Activated CD4-positive, alpha-beta T cell treated with anti-CD3 and anti-CD28 coated beads for 36 hours (primary cell): ENCODE data around the gene ZER1. TPM values are rescaled to one million over a fixed set of nuclear protein-coding genes. Genes with fewer than 3 reads are reported as not detected.
"Not testable (repeated sequence)": the region's sequence is repeated elsewhere in the genome, so short reads cannot be mapped to it uniquely, and the experiment has no call there.

Source experiments
- ATAC-seq: fragments of 200-7000 bp; cut with Tn5 transposase; one replicate; pipeline ENCODE4 v1.10.0; 2021; ENCODE audit warnings: mild to moderate bottlenecking, moderate library complexity
- CTCF ChIA-PET: fragments of 350-600 bp; sonication (Branson Sonifier 250); formaldehyde crosslinking; loops from one replicate; lab custom pipeline; 2021; ENCODE audit warnings: antibody characterized with exemption; lab: Charles Lee
- POLR2A ChIA-PET: fragments of 350-600 bp; sonication (Branson Sonifier 250); formaldehyde crosslinking; loops from one replicate; lab custom pipeline; 2021; ENCODE audit warnings: antibody characterized with exemption, inconsistent platforms; lab: Charles Lee
- DNase-seq: peaks from one replicate; pipeline ENCODE4 v3.0.0-alpha.2; 2020
- H3K27ac Mint-ChIP-seq: one replicate; pipeline ENCODE4 v1.8.0; 2021; ENCODE audit warnings: mixed read lengths
- H3K27me3 Mint-ChIP-seq: one replicate; pipeline ENCODE4 v1.8.0; 2021; ENCODE audit warnings: mixed read lengths
- H3K36me3 Mint-ChIP-seq: one replicate; pipeline ENCODE4 v1.8.0; 2021; ENCODE audit warnings: low read depth, mixed read lengths
- H3K4me1 Mint-ChIP-seq: one replicate; pipeline ENCODE4 v1.8.0; 2021; ENCODE audit warnings: mixed read lengths
- H3K4me3 Mint-ChIP-seq: one replicate; pipeline ENCODE4 v1.8.0; 2021; ENCODE audit warnings: mild to moderate bottlenecking, moderate library complexity, mixed read lengths
- H3K9me3 Mint-ChIP-seq: one replicate; pipeline ENCODE4 v1.8.0; 2021; ENCODE audit warnings: low read depth, mixed read lengths
- intact Hi-C, 2 experiments: fragments of 100-400 bp; cut with DNase I in 1 of 2; cut with micrococcal nuclease in 1 of 2; formaldehyde crosslinking; loops; one replicate each; pipeline versions ENCODE4 v1.14.2 to v1.15.1; 2022 to 2024; cut with DNase I, micrococcal nuclease
- total RNA-seq, 2 experiments: library from RNA; stranded (reverse); gene quantifications; one replicate each; pipeline ENCODE4 v1.2.3, GENCODE V29; 2021

Gene ZER1
- total RNA-seq, 2 experiments from 2014 or later = 17.1 to 19.3 TPM

- peaks cover 9% of the 10 kb centered on the region for H3K36me3 Mint-ChIP-seq
- no peak overlapping the region for H3K27ac Mint-ChIP-seq
- no peak overlapping the region for H3K4me3 Mint-ChIP-seq
- H3K9me3 Mint-ChIP-seq = no peaks in the 10 kb centered on the region
- no peak for ATAC-seq
- intact Hi-C loops = no loop called here
- POLR2A ChIA-PET = no interaction called here
- CTCF ChIA-PET = no interaction called here
- H3K4me1 Mint-ChIP-seq = no peaks in the 10 kb centered on the region
- no peaks in the 10 kb centered on the region for H3K27me3 Mint-ChIP-seq
- no peak for DNase-seq
Observed at GRCh38 chr9:128808543-128808942, 36.8 kb upstream of the ZER1 start.

- ATAC-seq = no peak
- ChIA-PET POLR2A (no interaction called here), CTCF (interaction anchor here (0.7 kb wide), 1 partner anchor 130 kb away, joined by 3 read pairs; no protein-coding TSS in a partner anchor)
- Mint-ChIP-seq H3K36me3 (peaks cover 13% of the 10 kb centered on the region), H3K27me3 (no peaks in the 10 kb centered on the region), H3K9me3 (no peaks in the 10 kb centered on the region), H3K4me3 (no peak overlapping the region), H3K4me1 (no peaks in the 10 kb centered on the region), H3K27ac (no peak overlapping the region)
- DNase-seq = no peak
- intact Hi-C loops = no loop called here
Observed at GRCh38 chr9:128807827-128808226, 36.1 kb upstream of the ZER1 start.

GRCh38 chr9:128805661-128806060 is 33.9 kb upstream of the ZER1 start:
- ChIA-PET POLR2A (no interaction called here), CTCF (interaction anchor here (0.8 kb wide), 1 partner anchor 282 kb away, joined by 4 read pairs; no protein-coding TSS in a partner anchor)
- Mint-ChIP-seq H3K4me3 (no peak overlapping the region), H3K27me3 (no peaks in the 10 kb centered on the region), H3K4me1 (no peaks in the 10 kb centered on the region), H3K27ac (no peak overlapping the region), H3K36me3 (peaks cover 17% of the 10 kb centered on the region), H3K9me3 (no peaks in the 10 kb centered on the region)
- intact Hi-C loops = no loop called here
- no peak for ATAC-seq
- no peak for DNase-seq

- H3K27ac Mint-ChIP-seq = no peak overlapping the region
Observed at GRCh38 chr9:128802482-128802881, 30.8 kb upstream of the ZER1 start.

GRCh38 chr9:128800061-128800460 is 28.3 kb upstream of the ZER1 start:
- ChIA-PET POLR2A (interaction anchor here (1.0 kb wide), 1 partner anchor 145 kb away, joined by 6 read pairs; no protein-coding TSS in a partner anchor), CTCF (interaction anchor here (0.8 kb wide), 1 partner anchor 12 kb away, joined by 3 read pairs; no protein-coding TSS in a partner anchor)
- no peak overlapping the region for H3K27ac Mint-ChIP-seq
- H3K27me3 Mint-ChIP-seq = no peaks in the 10 kb centered on the region
- H3K9me3 Mint-ChIP-seq = no peaks in the 10 kb centered on the region
- no peak for ATAC-seq
- H3K4me1 Mint-ChIP-seq = no peaks in the 10 kb centered on the region
- peaks cover 23% of the 10 kb centered on the region for H3K36me3 Mint-ChIP-seq
- H3K4me3 Mint-ChIP-seq = no peak overlapping the region
- intact Hi-C loops = no loop called here
- no peak for DNase-seq

More at GRCh38 chr9:128802482-128802881, 30.8 kb upstream of the ZER1 start:
- DNase-seq = no peak
- ATAC-seq = no peak
- Mint-ChIP-seq H3K27me3 (no peaks in the 10 kb centered on the region), H3K4me3 (no peak overlapping the region), H3K9me3 (no peaks in the 10 kb centered on the region), H3K36me3 (peaks cover 26% of the 10 kb centered on the region), H3K4me1 (no peaks in the 10 kb centered on the region)
- intact Hi-C loops = no loop called here
- ChIA-PET CTCF (no interaction called here), POLR2A (no interaction called here)

- Mint-ChIP-seq H3K4me1 (no peaks in the 10 kb centered on the region), H3K36me3 (peaks cover 21% of the 10 kb centered on the region), H3K4me3 (no peak overlapping the region), H3K27me3 (no peaks in the 10 kb centered on the region), H3K9me3 (no peaks in the 10 kb centered on the region), H3K27ac (no peak overlapping the region)
- CTCF ChIA-PET = interaction anchor here (0.7 kb wide), 2 partner anchors 54 to 91 kb away, joined by 3 to 4 read pairs; no protein-coding TSS in a partner anchor
- ATAC-seq = no peak
- intact Hi-C loops = no loop called here
- POLR2A ChIA-PET = no interaction called here
- no peak for DNase-seq
Observed at GRCh38 chr9:128798896-128799295, 27.2 kb upstream of the ZER1 start.

- H3K9me3 Mint-ChIP-seq, H3K4me3 Mint-ChIP-seq, ATAC-seq, H3K27me3 Mint-ChIP-seq, intact Hi-C loops, DNase-seq, H3K27ac Mint-ChIP-seq: not testable (repeated sequence)
- Mint-ChIP-seq H3K36me3 (peaks cover 19% of the 10 kb centered on the region), H3K4me1 (peaks cover 12% of the 10 kb centered on the region)
- POLR2A ChIA-PET = interaction anchor here (0.6 kb wide), 2 partner anchors 10 to 558 kb away, joined by 3 to 13 read pairs; no protein-coding TSS in a partner anchor
- CTCF ChIA-PET = interaction anchor here (0.7 kb wide), 1 partner anchor 101 kb away, joined by 3 read pairs; no protein-coding TSS in a partner anchor
Observed at GRCh38 chr9:128794961-128795360, 23.2 kb upstream of the ZER1 start.

- H3K4me3 Mint-ChIP-seq = no peak overlapping the region
- no peaks in the 10 kb centered on the region for H3K27me3 Mint-ChIP-seq
- H3K4me1 Mint-ChIP-seq = peaks cover 19% of the 10 kb centered on the region
- H3K27ac Mint-ChIP-seq = peak overlapping the region; percentile 52
- DNase-seq (no peak), ATAC-seq (no peak)
- POLR2A ChIA-PET = no interaction called here
- CTCF ChIA-PET = interaction anchor here (0.5 to 1.7 kb wide), 3 partner anchors 25 to 603 kb away, joined by 3 to 4 read pairs (median 3); partner anchors contain the start of gene ENDOG
- H3K9me3 Mint-ChIP-seq = no peaks in the 10 kb centered on the region
- intact Hi-C loops = no loop called here
- peaks cover 11% of the 10 kb centered on the region for H3K36me3 Mint-ChIP-seq
Observed at GRCh38 chr9:128792978-128793686, 21.4 kb upstream of the ZER1 start.

DNA sequence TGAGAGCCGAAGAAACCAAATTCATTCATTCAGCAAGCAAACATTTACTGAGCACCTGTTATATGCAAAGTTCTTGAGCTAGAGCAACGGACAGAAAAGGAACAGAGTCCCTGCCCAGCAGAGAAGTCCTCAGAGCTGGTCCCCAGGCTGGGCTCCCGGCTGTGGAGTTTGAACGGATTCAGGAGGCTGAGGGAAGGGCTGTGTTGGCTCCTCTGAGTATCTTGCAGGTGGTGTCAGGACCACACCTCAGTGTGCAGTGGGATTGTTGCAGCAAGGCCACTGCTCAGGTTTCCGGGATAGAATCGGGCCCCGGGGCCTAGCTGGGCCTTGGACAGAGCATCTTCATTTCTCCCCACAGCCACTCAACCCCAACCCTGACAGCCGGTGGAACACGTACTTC is 20.4 kb upstream of the ZER1 start:
- CTCF ChIA-PET = interaction anchor here (0.6 to 1.7 kb wide), 3 partner anchors 24 to 100 kb away, joined by 3 to 4 read pairs (median 3); partner anchors contain the start of gene ENDOG
- no peaks in the 10 kb centered on the region for H3K27me3 Mint-ChIP-seq
- H3K9me3 Mint-ChIP-seq = no peaks in the 10 kb centered on the region
- intact Hi-C loops = no loop called here
- peaks cover 23% of the 10 kb centered on the region for H3K4me1 Mint-ChIP-seq
- POLR2A ChIA-PET = interaction anchor here (0.8 kb wide), 1 partner anchor 221 kb away, joined by 3 read pairs; no protein-coding TSS in a partner anchor
- no peak overlapping the region for H3K27ac Mint-ChIP-seq
- no peak for DNase-seq
- no peak for ATAC-seq
- no peak overlapping the region for H3K4me3 Mint-ChIP-seq
- H3K36me3 Mint-ChIP-seq = peaks cover 9% of the 10 kb centered on the region

DNA sequence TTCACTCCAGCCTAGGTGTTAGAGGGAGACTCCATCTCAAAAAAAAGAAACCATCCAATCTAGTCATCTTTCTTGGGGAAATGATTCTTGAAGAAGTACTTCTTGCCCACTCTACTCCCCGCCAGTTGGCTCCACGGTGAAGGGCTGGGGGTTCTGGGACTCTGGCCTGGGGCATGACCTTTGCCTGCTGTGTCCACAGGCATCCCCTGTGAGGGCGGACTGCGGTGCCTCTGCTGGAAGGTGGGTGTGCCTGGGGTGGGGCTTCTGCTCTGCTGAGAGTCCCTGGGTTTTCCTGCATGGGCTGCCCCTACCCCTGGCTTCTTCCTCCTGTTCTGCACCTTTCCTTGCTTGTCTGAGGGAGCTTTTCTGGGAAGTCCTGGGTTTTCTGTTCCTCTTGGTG is 18.8 kb upstream of the ZER1 start:
- Mint-ChIP-seq H3K4me1 (peaks cover 23% of the 10 kb centered on the region), H3K36me3 (peaks cover 9% of the 10 kb centered on the region), H3K27me3 (no peaks in the 10 kb centered on the region), H3K4me3 (no peak overlapping the region), H3K9me3 (no peaks in the 10 kb centered on the region), H3K27ac (no peak overlapping the region)
- DNase-seq (no peak), ATAC-seq (no peak)
- ChIA-PET CTCF (no interaction called here), POLR2A (no interaction called here)
- intact Hi-C loops = no loop called here

- no peaks in the 10 kb centered on the region for H3K27me3 Mint-ChIP-seq
- intact Hi-C loops = loop anchor here (5.0 kb wide), 3 partner anchors 86 to 239 kb away; partner anchors contain the start of genes PKN3 (in 1 of the 2), SH3GLB2 (in 1 of the 2) and SPTAN1 (in 1 of the 2)
- POLR2A ChIA-PET = no interaction called here
- DNase-seq = no peak
- H3K9me3 Mint-ChIP-seq = no peaks in the 10 kb centered on the region
- H3K27ac Mint-ChIP-seq = peak overlapping the region; percentile 87
- ATAC-seq = no peak
- H3K36me3 Mint-ChIP-seq = peaks cover 8% of the 10 kb centered on the region
- peak overlapping the region; percentile 87 for H3K4me3 Mint-ChIP-seq
- H3K4me1 Mint-ChIP-seq = peaks cover 26% of the 10 kb centered on the region
- CTCF ChIA-PET = interaction anchor here (0.6 to 2.3 kb wide), 11 partner anchors 11 to 427 kb away, joined by 3 to 11 read pairs (median 3); partner anchors contain the start of genes ENDOG, MIGA2, PKN3 and ZER1
Observed at GRCh38 chr9:128788445-128788844, 16.7 kb upstream of the ZER1 start.
